Cardiac fibroblast (primary cell): ENCODE data around the gene MRPS18A.

Experiments
- DNase-seq, 2 donors: peaks; one replicate each; pipeline versions ENCODE4 v3.0.0 to v3.0.0-alpha.2; 2010; ENCODE audit warnings: low read depth in 2 of 2
- H3K4me3 ChIP-seq, 2 donors: replicated peaks in 1 of 2; 1 replicate in 1 of 2; 2 replicates in 1 of 2; pipeline ENCODE4 v1.5.1; 2011; ENCODE audit warnings: low read depth in 2 of 2, low read length in 2 of 2, mild to moderate bottlenecking in 2 of 2, moderate library complexity in 1 of 2
- CTCF ChIP-seq: IDR thresholded peaks from one replicate; pipeline ENCODE4 v1.5.1; 2011; ENCODE audit warnings: low read depth, mild to moderate bottlenecking, low read length, inconsistent platforms

The MRPS18A gene

GRCh38 chr6:43629104-43629504 is 58.5 kb downstream of the MRPS18A start, which contains the start of gene GTPBP2:
Gene GTPBP2, minus strand, starts transcription at chr6:43629264. Its CDS starts 102 bp downstream, at chr6:43629162.
- peak; percentile 100 for DNase-seq
- no peak for TF ChIP-seq CTCF
- peak within 1 kb of the TSS; percentile 82 to 94 for H3K4me3 ChIP-seq

GRCh38 chr6:43628393-43629103 is 59.0 kb downstream of the MRPS18A start:
- peak; percentile 49 to 54 for DNase-seq
- no peak for TF ChIP-seq CTCF
- peak overlapping the region; percentile 82 to 94 for H3K4me3 ChIP-seq

- peak overlapping the region in 1 of 2 donors; percentile 82 for H3K4me3 ChIP-seq
- peak; percentile 95 to 99 for DNase-seq
- TF ChIP-seq CTCF = no peak
Measured at GRCh38 chr6:43627008-43627825, 60.4 kb downstream of the MRPS18A start.

- no peak for TF ChIP-seq CTCF
- no peak for DNase-seq
- no peak overlapping the region for H3K4me3 ChIP-seq
Measured at GRCh38 chr6:43625393-43625992, 62.1 kb downstream of the MRPS18A start.

- no peak for TF ChIP-seq CTCF
- no peak for DNase-seq
- H3K4me3 ChIP-seq = no peak overlapping the region
Measured at GRCh38 chr6:43624786-43625288, 62.8 kb downstream of the MRPS18A start.

GRCh38 chr6:43623880-43624785 is 63.5 kb downstream of the MRPS18A start:
- DNase-seq = no peak
- H3K4me3 ChIP-seq = no peak overlapping the region
- TF ChIP-seq CTCF = no peak
